ENCODE data around the gene IGLON5.

The IGLON5 gene

DNA sequence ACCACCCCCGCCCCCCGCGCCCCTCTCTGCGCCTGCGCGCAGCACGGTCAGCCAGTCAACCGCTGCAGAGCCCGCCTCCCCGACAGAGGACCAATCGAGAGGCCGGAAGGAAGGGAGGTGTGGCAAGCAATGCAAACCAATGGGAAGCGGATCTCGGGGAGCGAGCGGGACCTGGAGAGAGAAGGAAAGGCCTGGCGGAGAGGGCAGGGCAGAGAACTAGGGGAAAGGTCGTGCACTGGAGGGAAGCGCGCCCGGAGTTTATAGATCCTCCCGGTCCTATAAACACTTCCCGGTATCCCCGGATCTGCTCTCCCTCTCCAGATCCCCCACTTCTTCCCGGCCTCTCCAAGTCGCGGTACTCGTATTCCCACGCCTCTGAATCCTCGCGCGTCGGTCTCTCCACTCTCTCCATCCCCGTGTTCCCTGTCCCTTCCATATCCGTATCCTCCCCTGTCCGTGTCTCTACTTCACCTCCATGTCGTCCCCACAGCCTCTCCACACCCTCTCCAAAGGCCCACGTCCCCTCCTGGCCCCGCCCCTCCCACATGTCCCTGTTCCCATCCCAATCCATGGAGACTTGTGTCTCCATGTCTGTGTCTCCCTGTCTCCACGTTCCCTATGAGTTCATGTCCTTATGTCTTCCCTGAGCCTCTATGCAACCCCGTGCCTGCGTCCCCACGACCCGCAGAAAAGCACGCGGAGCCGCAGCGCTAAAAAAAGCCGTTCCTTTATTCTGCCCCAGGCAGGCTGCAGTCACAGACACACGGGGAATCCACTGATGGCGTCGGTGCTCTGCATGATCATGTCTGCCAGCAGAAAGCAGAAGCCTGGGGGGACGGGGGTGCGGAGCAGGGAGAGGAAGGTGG lies 55.2 kb downstream of the IGLON5 start:
- DNase-seq: peak; percentile 90

DNA sequence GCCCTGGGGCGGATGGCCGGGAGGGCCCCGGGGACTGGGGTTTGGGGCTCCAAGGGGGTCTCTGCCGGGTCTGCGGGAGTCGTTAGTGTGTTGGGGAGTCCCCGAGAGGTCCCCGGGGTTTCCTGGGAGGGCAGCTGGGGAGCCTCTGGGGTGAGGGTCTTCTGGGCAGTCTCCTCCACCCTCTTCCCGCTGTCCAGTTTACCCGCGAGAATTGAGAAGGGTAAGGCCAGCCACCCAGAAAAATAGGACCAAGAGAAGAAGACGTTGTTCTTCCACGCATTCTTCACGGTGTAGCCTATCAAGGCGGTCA lies 55.8 kb downstream of the IGLON5 start:
- DNase-seq: no peak

DNA sequence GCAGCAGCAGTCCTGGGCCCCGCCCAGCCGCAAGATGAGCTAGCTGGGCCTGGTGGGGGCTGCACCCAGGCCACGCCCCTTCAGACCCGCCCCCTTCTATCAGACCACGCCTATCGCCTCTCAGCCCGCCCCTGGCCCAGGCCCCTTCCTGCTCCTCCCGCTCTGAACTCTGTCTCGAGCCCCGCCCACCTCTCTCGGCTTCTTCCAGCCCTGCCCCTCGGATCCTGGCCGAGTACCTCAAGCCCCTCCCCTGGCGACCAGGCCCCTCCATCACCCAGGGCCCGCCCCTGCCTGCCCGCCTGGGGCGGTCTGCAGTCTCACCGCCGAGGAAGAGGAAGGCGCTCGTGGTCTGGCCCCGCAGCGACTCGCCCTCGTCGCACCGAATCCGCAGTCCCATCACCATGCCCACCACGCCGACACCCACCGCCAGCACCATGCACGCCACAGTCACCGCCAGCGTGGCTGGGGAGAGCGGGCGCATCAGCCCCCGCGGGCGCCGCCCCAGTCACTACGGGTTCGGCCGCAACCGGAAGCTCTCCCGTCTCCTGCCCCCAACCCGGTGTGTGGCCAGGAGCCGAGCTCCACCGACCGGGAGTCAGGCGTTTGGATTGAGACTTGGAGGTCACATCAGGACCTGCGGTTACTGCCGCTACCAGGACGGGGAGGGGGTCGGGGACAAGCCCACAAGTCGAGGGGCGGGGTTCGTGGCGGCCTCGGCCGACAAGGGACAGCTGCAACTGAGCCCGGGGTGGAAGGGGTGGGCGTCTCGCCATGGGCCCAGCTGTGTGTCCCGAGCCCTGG lies 56.3 kb downstream of the IGLON5 start:
- DNase-seq: peak; percentile 89

DNA sequence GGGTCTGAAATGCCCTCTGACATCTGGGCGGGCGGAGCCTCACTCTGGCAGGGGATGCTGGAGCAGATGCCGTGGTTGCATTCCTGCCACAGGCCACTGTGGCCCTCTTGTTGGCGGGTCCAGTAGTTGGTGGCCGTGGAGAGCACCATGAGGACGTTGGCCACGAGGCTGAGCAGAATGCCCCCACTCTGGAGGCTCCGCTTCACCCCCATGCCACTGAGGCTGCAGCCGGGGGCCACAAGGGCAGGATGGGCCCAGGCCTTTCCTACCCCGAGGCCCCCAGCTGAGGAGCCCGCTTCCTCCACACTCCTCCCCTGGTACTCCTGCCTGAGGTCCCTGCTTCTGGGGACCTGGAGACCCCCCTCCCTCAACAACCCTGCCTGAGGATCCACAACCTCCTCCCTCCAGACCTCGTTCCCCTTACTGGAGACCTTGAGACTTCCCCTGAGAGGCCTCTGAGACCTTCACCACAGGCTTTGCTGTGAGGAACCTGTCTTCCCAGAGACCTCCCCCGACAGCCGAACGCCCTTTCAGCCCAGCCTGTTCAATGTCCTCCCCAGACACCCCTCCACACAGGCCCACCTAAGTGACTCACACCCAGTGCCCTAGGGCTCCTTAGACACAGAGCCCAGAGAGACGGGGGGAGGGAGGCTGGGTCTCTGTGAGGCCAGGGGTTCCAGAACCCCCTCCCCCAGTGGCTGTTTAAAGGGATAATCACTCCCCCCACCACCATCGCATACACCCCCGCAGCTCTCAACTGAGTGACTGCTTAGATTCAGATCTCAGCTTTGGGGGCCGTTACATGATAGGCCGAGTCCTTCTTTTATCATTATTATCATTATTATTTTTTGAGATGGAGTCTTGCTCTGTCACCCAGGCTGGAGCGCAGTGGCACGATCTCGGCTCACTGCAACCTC lies 57.2 kb downstream of the IGLON5 start, which contains the start of gene CLDND2:
CLDND2 (minus strand) TSS at position 638 of the 917 bp plus-strand sequence; CDS start at position 212, 426 bp downstream.
- DNase-seq: no peak

DNA sequence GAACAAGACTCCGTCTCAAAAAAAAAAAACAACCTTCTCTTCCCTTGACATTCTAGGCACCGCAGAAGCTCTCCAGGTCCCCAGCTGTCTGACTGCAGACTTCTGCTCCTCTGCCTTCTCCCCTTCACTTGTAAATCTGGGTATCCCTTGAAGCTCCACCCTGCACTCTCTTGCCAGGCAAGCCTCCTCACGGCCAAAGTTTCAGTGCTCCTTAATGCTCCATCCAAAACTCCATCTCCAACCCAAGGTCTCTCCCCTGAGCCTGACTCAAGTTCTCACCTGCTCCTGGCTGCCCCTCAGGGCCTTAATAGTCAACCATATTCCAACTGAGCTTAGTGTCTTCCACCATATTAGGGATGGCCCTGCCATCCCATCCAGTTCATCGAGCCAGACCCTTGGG lies 58.8 kb downstream of the IGLON5 start:
- no peak for DNase-seq

DNA sequence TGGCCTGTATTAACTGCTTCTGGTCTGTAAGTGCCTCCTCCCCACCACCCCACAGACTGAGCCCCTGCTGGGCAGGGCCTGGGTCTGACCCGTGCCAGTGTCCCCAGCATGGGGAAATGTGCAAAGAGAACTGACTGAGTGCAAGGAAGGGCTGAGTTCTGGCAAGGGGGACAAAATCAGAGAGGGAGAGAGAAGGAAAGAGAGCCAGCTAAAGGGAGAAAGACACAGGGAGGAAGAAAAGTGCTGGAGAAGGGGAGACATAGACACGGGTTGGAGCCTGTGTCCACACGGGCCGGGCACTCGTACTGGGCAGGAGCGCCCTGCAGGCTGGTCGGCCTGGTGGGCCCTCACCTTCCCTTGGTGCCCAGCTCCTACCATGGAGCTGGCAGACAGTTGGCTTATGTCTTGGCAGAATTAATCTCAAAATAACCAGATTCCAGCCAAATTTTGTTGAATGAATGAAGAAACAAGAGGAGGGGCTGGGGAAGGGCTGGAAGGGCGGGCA lies 59.8 kb downstream of the IGLON5 start:
- DNase-seq: no peak

DNA sequence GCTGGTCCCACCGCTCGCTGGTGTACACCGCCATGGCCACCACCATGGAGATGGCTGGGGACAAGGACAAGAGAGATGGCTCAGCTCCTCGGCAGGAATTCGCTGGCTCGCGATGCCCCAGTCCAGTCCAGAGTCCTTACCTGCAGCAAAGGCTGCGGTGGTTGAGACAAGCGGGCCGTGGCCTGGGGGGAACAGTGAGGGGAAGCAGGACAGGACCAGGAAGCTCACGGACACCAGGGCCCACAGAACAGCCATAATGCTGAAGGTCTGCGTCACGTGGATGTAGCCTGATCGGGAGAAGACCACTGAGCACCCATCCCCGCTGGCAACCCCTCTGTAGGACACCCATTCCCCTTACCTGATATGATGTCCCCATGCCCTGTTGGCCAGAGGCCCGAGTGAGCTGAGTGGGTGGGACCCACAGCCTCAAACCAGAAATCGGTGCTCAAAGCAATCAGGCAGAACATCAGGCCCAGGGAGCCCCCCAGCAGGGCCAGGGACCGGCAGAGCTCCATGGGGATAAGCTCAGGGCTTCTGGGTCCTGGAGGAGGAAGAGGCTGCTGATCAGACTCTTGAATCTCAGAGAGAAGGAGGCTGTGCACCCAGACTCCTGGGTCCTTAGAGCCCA lies 60.7 kb downstream of the IGLON5 start:
- no peak for DNase-seq

DNA sequence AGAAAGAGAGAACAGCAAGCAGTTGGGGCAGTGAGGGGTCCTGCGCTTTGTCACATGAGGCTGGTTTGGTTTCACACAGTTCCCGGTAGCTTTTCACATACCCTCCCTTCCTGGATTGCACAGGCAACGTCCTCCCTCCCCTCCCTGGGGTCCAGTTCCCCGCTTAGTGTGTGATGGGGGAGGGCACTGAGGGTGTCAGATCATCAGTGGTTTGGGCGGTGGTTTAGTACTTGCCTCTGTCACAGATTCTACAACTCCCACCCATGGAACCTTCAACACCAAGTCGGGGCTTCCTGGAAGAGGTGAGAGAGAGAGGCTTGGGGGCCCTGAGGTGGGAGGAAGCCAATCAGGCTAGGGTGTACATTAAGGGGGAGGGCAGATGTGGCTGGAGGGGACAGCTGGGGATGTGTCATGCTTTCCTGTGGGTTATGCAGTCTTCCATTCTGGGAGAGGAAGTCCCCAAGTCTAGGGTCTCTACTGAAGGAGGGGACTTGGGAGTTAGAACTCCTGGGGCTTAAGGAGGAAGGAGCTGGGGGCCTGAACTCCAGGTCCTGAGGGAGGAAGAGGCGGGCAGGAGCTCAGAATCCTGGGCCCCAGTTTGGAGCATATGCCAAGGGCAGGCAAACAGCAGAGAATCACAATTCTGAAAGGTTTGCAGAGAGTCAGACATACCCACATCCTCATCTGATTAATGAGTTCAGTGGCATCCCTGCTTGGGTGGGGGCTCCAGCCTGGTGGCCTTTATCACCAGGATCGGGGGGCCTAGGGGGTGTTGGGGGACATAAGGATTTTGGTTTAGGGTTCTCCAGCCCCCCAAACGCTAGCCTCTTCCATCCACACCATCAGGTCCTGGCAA lies 61.4 kb downstream of the IGLON5 start, which contains the start of gene NKG7:
NKG7 (minus strand) TSS at position 6 of the 856 bp plus-strand sequence. CDS start 119 bp downstream, outside the sequence.
- DNase-seq: no peak

DNA sequence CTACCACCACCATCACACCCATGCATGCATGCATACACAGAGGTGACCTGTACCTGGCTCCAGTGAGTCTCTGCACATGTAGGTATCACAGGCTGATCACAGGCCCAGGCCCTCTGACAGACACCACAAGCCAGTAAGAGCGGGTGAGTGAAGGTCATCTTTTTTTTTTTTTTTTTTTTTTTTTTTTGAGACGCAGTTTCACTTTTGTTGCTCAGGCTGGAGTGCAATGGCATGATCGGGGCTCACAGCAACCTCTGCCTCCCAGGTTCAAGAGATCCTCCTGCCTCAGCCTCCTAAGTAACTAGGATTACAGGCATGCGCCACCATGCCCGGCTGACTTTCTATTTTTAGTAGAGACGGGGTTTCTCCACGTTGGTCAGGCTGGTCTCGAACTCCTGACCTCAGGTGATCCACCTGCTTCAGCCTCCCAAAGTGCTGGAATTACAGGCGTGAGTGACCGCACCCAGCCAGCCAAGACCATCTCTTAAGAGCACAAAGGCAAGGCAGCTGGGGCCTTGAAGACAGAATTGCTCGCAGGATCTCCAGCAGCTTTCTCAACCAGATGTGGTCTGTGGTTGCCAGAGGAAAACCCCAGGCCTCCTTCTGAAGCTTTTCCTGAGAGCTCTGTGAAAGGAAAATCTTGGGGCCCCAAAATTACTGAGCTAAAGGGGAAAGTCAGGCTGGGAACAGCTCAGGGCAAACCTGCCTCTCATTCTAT lies 64.2 kb downstream of the IGLON5 start:
- DNase-seq: no peak

DNA sequence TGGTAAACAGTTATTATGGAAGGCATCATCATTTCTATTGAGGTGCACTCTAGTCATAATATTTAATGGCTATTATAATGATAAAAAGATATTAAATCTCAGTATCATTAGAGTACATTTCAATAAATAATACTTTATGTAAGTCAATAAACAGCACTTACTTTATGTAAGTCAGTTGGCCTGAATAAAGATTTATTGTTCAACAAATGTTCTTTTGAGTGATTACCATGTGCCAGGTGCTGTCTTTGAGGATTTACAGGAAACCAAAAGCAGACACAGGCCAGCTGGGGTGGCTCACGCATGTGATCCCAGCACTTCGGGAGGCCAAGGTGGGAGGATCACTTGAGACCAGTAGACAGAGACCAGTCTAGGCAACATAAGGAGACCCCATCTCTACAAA lies 66.0 kb downstream of the IGLON5 start:
- no peak for DNase-seq

DNA sequence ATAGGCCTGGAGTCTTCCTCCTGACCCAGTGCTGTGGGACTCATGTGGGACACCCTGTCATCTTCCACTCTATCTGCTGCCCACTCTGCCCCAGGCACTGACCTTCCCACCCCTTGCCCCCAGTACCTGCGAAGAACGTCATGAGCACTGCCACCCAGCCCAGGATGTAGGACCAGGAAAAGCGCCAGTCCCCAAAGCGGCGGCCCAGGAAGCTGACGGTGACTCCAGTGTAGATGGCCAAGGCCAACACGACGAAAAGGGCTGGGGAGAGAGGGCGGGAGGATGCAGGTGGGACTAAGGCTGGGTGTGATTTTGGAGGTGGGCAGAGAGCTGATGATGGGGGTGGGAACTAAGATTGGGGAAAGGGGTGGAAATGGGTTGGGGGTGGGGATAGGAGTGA lies 68.9 kb downstream of the IGLON5 start:
- no peak for DNase-seq

Data from NCI-H2107 (cell line).